GM12874 (cell line): ENCODE data around the gene ZBTB38.

Source experiments
- CTCF ChIP-seq: IDR thresholded peaks from 2 replicates; pipeline ENCODE4 v1.5.1; 2011; ENCODE audit warnings: low read depth, mild to moderate bottlenecking, control low read depth, low read length, moderate library complexity; ENCODE audit not compliant: insufficient read depth

The ZBTB38 gene

GRCh38 chr3:141413801-141414689 is 45.7 kb downstream of the ZBTB38 start:
- no peak for TF ChIP-seq CTCF

GRCh38 chr3:141414800-141415462 is 46.6 kb downstream of the ZBTB38 start:
- TF ChIP-seq CTCF: no peak

GRCh38 chr3:141415953-141416352 is 47.6 kb downstream of the ZBTB38 start:
- TF ChIP-seq CTCF: no peak
